Mesodermal cell (in vitro differentiated cells): ENCODE data around the gene KRTDAP.

Experiments used
- H3K27ac ChIP-seq: 2 replicates; pipeline ENCODE4 v1.7.0; 2013; ENCODE audit warnings: mild to moderate bottlenecking, low read depth, low read length, moderate library complexity; ENCODE audit not compliant: severe bottlenecking
- H3K36me3 ChIP-seq: 2 replicates; pipeline ENCODE4 v1.7.1; 2013; ENCODE audit warnings: mild to moderate bottlenecking, low read length, moderate library complexity; ENCODE audit not compliant: control insufficient read depth, insufficient read depth
- H3K4me1 ChIP-seq: one replicate; pipeline ENCODE4 v1.7.1; 2013; ENCODE audit warnings: mild to moderate bottlenecking, low read length; ENCODE audit not compliant: insufficient read depth, control insufficient read depth, poor library complexity, severe bottlenecking
- H3K4me3 ChIP-seq: 2 replicates; pipeline ENCODE4 v1.7.0; 2013; ENCODE audit warnings: low read length, control low read depth, mild to moderate bottlenecking; ENCODE audit not compliant: insufficient read depth, poor library complexity, severe bottlenecking; ENCODE audit errors: extremely low read depth
- H3K9me3 ChIP-seq: 2 replicates; pipeline ENCODE4 v1.7.1; 2013; ENCODE audit warnings: mild to moderate bottlenecking, low read length, moderate library complexity; ENCODE audit not compliant: control insufficient read depth
- WGBS, 2 experiments: methylation state at CpG; one replicate each; pipeline ENCODE4 v1.1.5; 2013; ENCODE audit warnings: missing lambda C conversion rate in 2 of 2; ENCODE audit not compliant: insufficient coverage in 2 of 2; 5-methylcytosine and 5-hydroxymethylcytosine counted together

Gene KRTDAP

DNA sequence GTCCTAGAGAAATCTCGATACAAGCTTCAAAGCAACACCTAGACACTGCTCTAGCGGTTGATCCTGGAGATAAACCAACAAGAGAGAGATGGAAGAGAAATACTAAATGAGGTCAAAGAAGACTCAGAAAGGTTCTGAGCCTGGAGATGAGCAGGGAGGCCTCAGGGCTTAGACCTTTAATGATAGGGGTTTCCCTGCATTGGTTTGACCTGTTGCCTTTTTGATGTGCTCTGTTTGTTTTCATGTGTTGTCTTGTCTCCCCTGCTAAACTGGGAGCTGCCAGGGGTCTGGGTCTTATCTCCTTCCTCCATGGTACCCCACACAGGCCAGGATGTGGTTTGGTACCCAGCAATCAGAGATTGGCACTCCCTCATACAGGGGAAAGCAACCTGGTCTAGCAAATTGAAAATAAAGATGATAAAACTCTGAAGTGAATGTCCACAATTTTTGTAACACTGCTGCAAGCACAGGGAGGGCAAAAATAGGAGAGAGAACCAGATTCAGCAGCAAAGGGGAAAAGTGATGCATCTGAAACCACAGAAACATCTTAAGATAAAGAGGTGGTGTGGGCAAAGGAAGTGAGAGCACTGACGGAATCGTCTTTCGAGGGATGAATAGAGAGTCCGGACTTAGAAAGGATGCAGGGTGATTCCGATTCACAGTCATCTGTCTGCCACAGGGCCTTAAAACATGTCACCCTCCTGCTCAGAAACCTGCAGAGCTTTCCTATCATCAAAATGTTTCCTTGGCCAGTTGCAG lies 38.7 kb downstream of the KRTDAP start:
- Histone ChIP-seq H3K36me3 (no peaks in the 10 kb centered on the region), H3K9me3 (no peaks in the 10 kb centered on the region), H3K4me3 (no peak overlapping the region), H3K27ac (no peak overlapping the region), H3K4me1 (no peaks in the 10 kb centered on the region)
- 93 to 98% methylated on average over 5 to 6 of the region's 7 CpGs for WGBS, 2 experiments

DNA sequence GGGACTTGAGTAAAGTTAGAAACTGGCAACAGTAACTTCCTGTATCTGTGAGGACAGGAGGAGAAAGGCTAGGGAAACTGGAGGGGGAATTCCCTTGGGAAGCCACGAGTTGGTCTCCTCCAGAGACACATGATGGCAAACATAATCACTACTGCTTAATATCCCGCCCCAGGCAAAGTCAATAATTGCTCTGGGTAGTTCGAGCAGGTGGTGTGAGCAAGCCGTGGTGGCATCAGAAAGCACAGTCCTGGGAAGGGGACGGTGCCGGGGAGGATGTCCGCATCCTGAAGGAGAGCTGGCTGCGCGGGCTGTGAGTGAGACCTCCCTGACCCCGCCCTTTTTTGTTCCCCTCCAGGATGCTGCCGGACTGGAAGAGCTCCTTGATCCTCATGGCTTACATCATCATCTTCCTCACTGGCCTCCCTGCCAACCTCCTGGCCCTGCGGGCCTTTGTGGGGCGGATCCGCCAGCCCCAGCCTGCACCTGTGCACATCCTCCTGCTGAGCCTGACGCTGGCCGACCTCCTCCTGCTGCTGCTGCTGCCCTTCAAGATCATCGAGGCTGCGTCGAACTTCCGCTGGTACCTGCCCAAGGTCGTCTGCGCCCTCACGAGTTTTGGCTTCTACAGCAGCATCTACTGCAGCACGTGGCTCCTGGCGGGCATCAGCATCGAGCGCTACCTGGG lies 40.8 kb downstream of the KRTDAP start:
- H3K9me3 ChIP-seq: no peaks in the 10 kb centered on the region
- 94% methylated on average over 24 to 26 of the region's 27 CpGs for WGBS, 2 experiments

DNA sequence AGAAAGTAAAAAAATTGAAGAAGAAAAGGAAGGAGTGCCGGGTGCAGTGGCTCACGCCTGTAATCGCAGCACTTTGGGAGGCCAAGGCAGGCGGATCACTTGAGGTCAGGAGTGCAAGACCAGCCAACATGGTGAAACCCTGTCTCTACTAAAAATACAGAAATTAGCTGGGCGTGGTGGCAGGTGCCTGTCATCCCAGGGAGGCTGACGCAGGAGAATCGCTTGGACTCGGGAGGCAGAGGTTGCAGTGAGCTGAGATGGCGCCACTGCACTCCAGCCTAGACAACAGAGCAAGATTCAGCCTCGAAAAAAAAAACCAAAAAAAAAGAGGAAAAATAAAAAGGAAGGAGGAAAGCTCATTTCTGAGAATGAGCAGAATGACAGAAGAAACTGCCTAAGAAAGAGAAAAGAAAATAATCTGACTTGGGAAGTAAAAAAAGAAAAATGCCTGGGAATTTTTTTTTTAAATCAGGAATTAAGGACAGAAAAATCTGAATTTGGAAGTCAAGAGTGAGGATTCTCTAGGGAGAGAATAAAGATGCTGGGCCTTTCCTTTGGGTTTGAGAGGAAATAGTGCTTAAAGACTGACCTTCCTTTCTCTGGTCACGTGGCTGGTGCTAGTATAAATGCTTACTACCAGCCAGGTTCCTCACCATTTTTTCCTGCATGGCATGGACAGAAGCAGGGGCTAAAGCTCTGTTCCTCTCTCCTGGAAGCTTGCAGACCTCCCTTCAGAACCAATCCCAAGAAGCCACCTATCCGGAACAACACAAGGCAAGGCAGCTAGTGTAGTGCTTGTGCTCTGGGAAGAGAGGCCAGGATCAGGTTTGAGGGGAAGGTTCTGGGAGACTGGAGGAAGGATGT lies 42.4 kb downstream of the KRTDAP start, which contains the start of gene FFAR2:
FFAR2 (plus strand) TSS at position 652 of the 864 bp plus-strand sequence. CDS start 1,458 bp downstream, outside the sequence.
- H3K36me3 ChIP-seq: no peaks in the 10 kb centered on the region
- no peak within 1 kb of the TSS for H3K4me3 ChIP-seq
- H3K9me3 ChIP-seq: no peaks in the 10 kb centered on the region
- WGBS, 2 experiments: 90 to 94% methylated on average over 9 to 11 of the region's 12 CpGs
- H3K4me1 ChIP-seq: no peaks in the 10 kb centered on the region
- H3K27ac ChIP-seq: no peak within 1 kb of the TSS

More for the DNA sequence above, 40.8 kb downstream of the KRTDAP start:
- Histone ChIP-seq H3K4me3 (no peak overlapping the region), H3K27ac (no peak overlapping the region), H3K36me3 (no peaks in the 10 kb centered on the region), H3K4me1 (no peaks in the 10 kb centered on the region)

DNA sequence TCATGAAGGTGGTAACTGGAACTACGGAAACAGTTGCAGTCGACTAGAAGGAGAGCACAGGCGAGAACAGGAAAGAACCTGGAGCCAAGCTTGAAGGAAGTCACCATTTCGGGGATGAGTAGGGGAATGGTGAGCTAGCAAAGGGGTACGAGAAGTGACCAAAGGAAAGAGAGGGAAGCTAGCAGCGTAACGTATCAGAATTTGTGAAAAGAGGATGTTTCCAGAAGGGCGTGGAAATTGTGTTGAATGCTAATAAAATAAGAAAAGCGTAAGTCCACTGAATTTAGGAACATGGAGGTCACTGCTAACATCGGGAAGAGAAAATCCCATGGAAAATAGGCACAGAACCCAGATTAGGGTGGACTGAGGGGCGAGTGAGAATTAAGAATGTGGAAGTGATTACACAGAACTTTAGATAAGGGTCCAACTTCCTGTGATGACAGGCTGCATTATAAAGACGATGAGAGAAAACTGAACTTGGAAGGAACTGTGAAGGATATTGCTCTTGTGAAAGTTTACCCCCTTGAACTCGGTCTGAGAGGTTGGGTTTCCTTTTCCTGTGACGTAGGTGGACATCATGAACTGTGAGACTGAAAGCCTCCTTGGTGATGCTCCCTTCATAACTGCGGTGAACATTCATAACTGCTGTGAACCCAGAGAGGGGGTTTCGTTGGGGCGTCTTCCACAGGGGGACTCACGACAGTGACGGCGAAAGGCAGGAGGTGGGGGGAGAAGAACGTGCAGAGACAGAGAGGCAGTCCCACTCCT lies 44.3 kb downstream of the KRTDAP start:
- Histone ChIP-seq H3K4me3 (no peak overlapping the region), H3K9me3 (no peaks in the 10 kb centered on the region), H3K36me3 (no peaks in the 10 kb centered on the region), H3K4me1 (no peaks in the 10 kb centered on the region), H3K27ac (no peak overlapping the region)
- WGBS, 2 experiments: 92 to 93% methylated on average over 14 to 21 of the region's 21 CpGs

DNA sequence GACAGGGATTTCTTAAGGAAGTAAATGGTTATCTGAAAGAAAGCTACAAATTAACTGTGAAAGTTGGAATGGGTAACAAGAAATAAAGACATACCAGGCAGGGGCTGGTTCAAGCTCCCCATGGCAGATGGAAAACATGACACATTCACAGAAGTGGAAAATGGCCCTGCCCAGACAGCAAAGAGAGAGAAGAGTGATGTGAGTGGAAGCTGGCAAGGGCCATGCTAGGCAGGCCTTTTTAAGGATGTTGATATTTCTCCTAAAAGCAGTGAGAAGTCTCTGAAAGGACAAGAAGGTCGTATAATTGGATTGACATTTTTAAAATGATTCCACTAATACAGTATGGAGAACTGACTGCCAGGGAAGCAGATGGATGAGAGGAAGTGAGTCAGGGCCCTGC lies 45.5 kb downstream of the KRTDAP start:
- no peak overlapping the region for H3K4me3 ChIP-seq
- no peaks in the 10 kb centered on the region for H3K9me3 ChIP-seq
- H3K36me3 ChIP-seq: no peaks in the 10 kb centered on the region
- H3K27ac ChIP-seq: no peak overlapping the region
- 100% methylated on average over 1 of the region's 1 CpG for WGBS, 2 experiments
- H3K4me1 ChIP-seq: no peaks in the 10 kb centered on the region

DNA sequence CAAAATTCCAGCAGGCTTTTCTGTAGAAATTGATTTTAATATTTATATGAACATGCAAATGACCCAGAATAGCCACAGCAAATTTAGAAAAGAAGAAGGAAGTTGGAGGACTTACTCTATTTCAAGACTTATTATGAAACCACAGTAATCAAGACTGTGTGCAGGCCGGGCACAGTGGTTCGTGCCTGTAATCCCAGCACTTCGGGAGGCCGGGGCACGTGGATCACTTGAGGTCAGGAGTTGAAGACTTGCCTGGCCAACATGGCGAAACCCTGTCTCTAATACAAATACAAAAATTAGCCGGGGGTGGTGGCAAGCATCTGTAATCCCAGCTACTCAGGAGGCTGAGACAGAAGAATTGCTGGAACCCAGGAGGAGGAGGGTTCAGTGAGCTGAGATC lies 48.2 kb downstream of the KRTDAP start:
- WGBS, 2 experiments: 92 to 97% methylated on average over 4 to 5 of the region's 7 CpGs
- H3K36me3 ChIP-seq: no peaks in the 10 kb centered on the region
- no peaks in the 10 kb centered on the region for H3K9me3 ChIP-seq
- no peak overlapping the region for H3K27ac ChIP-seq
- H3K4me1 ChIP-seq: no peaks in the 10 kb centered on the region
- no peak overlapping the region for H3K4me3 ChIP-seq

DNA sequence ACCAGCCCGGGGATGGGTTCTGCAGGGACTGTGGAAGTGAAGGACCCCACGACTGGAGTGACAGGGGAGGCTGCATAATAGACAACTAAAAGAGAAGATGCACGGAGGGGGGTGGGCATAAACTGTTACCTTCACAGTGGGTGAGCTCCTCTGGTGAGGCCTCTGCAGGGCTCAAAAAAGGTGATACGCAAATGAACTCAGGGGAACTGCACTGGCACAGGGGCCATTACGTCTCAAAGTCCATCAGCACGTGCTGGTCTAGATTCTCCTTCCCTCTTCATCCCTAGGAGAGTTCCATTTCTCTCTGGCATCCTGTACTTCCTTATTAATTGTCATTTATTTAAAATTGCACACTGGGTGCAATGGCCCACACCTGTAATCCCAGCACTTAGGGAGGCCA lies 50.3 kb downstream of the KRTDAP start:
- 83 to 88% methylated on average over 4 to 6 of the region's 6 CpGs for WGBS, 2 experiments
- Histone ChIP-seq H3K4me1 (peaks cover 9% of the 10 kb centered on the region), H3K36me3 (no peaks in the 10 kb centered on the region), H3K9me3 (no peaks in the 10 kb centered on the region), H3K4me3 (no peak overlapping the region), H3K27ac (no peak overlapping the region)

DNA sequence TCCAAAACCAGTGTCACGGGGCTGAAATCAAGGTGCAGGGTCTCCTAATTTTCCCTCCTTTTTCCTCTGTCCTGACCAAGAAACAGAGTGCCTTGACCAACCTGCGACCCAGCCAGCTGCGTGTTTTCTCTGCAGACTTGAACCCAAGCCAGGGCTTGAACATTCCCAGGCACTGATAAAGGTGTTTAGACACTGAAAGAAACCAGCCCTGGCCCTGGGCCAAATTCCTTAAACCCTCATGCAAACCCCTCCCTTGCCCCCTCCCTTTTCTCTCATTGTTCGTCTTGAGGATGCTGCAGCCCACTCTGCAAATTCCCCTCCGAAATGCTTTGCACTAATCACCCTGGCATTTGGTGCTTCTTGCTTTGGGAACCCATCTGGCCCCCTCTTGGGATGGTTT lies 51.7 kb downstream of the KRTDAP start:
- peaks cover 9% of the 10 kb centered on the region for H3K4me1 ChIP-seq
- H3K4me3 ChIP-seq: no peak overlapping the region
- 77 to 81% methylated on average over 3 to 5 of the region's 5 CpGs for WGBS, 2 experiments
- H3K9me3 ChIP-seq: no peaks in the 10 kb centered on the region
- H3K36me3 ChIP-seq: no peaks in the 10 kb centered on the region
- no peak overlapping the region for H3K27ac ChIP-seq

DNA sequence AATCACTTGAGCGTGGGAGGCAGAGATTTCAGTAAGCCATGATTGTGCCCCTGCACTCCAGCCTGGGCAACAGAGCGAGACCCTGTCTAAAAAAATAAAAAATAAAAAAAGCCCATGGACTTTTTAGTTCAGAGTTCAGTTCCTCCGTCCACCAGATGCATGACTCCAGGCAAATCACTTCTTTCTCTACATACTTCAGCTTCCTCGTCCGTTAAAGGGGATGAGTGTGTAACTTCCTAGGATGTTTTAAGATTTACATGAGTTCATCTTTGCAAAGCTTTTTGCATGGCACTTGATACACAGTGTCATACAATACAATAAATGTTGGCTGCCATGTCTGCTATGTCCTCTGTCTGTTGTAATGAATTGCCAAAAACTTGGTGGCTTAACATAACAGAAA lies 52.2 kb downstream of the KRTDAP start:
- Histone ChIP-seq H3K9me3 (no peaks in the 10 kb centered on the region), H3K4me3 (no peak overlapping the region), H3K27ac (no peak overlapping the region), H3K4me1 (peaks cover 9% of the 10 kb centered on the region), H3K36me3 (no peaks in the 10 kb centered on the region)
- WGBS, 2 experiments: 90 to 100% methylated on average over 1 to 4 of the region's 5 CpGs

DNA sequence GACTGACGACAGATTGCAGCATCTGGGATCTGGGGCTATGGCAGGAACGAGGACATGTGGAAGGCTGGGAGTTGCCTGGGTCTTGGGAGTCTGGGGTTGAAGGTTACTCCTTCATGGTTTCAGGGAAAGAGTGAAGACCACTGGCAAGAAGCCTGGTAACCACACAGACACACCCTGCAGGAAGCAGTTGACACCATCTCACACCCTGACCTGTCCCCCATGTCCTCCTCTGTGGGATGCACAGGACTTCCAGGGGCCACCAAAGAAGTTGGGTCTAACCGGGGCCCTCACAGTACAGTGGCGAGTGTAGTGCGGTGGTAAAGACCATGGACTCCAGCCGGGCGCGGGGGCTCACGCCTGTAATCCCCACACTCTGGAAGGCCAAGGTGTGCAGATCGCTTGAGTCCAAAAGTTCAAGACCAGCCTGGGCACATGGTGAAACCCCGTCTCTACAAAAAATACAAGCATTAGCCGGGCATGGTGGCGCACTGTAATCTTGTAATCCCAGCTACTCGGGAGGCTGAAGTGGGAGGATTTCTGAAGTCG lies 52.8 kb downstream of the KRTDAP start:
- WGBS, 2 experiments: 88 to 94% methylated on average over 10 to 15 of the region's 15 CpGs
- H3K36me3 ChIP-seq: no peaks in the 10 kb centered on the region
- H3K4me3 ChIP-seq: no peak overlapping the region

More for the DNA sequence above, 52.8 kb downstream of the KRTDAP start:
- Histone ChIP-seq H3K9me3 (no peaks in the 10 kb centered on the region), H3K4me1 (peaks cover 9% of the 10 kb centered on the region), H3K27ac (no peak overlapping the region)
